ENCODE data around the gene PTPN22.
A peak's percentile ranks its signal among the peaks of the same experiment; 100 is the strongest.

PTPN22 gene

DNA sequence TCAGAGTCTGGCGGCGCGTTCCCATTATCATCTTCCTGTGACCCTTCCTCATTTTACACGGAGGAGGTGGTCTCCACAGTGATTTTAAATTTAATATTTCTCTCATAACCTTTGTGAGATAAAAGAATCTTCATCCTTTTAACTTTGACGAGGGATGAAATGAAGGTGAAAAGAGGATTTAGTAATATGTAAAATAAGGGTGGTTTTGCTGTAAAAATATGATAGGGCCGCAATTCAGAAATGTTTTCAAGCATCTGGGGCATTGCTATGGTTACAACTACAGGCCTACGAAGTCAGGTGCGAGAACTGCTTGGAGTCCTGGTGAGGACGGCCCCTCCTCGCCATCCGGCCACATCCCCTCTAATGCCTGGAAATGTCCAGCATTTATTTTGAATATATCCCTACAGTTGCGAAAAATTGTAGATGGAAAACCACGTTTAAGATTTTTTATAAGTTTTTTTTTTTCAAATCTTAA is 58.8 kb downstream of the PTPN22 start:
- peak overlapping the region; percentile 50 for H3K4me3 ChIP-seq (ENCODE audit: low read depth, low read length)
- DNase-seq (ENCODE audit: low read depth, low spot score): no peak
- TF ChIP-seq, protein P1, sequence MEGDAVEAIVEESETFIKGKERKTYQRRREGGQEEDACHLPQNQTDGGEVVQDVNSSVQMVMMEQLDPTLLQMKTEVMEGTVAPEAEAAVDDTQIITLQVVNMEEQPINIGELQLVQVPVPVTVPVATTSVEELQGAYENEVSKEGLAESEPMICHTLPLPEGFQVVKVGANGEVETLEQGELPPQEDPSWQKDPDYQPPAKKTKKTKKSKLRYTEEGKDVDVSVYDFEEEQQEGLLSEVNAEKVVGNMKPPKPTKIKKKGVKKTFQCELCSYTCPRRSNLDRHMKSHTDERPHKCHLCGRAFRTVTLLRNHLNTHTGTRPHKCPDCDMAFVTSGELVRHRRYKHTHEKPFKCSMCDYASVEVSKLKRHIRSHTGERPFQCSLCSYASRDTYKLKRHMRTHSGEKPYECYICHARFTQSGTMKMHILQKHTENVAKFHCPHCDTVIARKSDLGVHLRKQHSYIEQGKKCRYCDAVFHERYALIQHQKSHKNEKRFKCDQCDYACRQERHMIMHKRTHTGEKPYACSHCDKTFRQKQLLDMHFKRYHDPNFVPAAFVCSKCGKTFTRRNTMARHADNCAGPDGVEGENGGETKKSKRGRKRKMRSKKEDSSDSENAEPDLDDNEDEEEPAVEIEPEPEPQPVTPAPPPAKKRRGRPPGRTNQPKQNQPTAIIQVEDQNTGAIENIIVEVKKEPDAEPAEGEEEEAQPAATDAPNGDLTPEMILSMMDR (IDR thresholded peaks at IDR 0.05; ENCODE audit: low read depth, low read length): no peak
- in situ Hi-C loops (cut with HindIII; ENCODE audit: low sequenced_read_pairs): no loop called here

DNA sequence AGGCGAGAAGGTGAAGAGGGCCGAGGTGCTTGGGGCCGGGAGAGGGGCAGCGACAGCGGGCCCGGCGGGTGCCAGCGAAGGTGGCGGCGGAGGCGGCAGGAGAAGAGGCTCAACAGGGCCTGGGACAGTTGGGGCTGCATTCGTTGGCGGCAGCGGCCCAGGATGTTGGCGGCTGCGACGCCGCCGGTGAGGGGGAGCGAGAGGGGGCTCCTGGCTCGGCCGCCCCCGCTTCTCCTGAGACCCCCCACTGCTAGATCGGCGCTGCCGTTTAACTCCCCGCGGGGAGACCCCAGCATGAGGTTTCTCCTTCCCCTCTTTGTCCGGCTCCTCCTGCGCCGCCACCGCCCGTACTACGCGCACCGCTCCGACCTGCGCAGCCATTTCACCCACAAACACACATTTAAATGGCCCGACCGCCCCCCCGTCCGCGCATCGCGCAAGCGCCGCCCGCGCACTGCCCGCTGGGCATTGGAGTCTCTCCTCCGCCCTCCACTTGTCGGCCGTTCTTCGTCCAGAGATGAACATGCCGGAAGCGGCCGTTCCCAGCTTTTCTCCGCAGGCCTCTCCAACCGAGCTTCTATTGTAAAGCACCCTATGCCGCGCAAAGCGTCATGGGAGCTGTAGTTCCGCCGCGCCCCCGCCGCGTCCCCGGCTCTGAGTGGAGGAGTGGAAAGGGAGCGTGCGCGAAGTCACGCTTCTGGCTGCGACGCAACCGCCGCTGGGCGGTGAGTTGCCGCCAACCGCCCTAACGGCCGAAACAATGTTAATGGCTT is 59.4 kb downstream of the PTPN22 start, which contains the start of gene RSBN1:
Gene RSBN1 (minus strand): TSS at position 589 of the 773 bp plus-strand sequence. CDS start 64 bp downstream, at position 525.
- peak within 1 kb of the TSS; percentile 90 for H3K4me3 ChIP-seq (ENCODE audit: low read depth, low read length)
- DNase-seq (ENCODE audit: low read depth, low spot score): peak; percentile 100
- in situ Hi-C loops (cut with HindIII; ENCODE audit: low sequenced_read_pairs): no loop called here
- TF ChIP-seq, protein P1 (IDR thresholded peaks at IDR 0.05; ENCODE audit: low read depth, low read length): no peak

DNA sequence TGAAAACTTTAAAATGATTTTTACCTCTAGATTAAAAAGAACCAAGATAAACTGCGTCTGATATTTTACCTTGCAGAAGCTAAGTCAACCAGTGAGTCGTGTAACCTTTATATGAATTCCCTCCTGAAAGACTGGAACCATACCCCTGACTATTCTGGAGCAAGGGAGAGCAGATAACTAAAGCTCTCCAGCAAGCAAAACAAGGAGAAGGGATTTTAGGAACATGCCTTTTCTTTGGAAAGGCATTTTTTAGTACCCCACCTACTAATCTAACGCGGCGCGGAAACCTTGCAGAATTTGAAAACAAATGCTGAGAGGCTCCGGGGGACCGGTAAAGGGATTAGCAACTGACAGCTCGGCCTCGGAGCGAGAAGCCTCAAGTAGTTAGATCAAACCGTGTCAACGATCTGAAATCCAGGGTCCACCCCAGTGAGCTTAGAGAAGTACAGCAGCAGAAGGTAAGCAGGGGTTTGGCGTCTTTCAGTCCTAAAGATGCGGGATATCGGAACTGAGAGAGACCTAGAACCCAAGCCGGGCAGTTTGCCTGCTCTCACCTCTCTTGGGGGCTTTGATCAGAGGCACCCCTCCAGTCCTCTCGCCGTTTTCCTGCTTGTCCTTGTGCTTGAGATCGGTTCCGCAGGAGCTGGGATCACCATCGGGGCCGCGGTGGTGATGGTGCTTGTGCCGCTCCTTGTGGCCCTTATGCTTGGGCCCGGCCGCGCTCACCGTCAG is 60.2 kb downstream of the PTPN22 start:
- H3K4me3 ChIP-seq (ENCODE audit: low read depth, low read length): peak overlapping the region; percentile 90
- peak; percentile 39 for DNase-seq (ENCODE audit: low read depth, low spot score)
- in situ Hi-C loops (cut with HindIII; ENCODE audit: low sequenced_read_pairs): no loop called here
- TF ChIP-seq, protein P1 (IDR thresholded peaks at IDR 0.05; ENCODE audit: low read depth, low read length): no peak

DNA sequence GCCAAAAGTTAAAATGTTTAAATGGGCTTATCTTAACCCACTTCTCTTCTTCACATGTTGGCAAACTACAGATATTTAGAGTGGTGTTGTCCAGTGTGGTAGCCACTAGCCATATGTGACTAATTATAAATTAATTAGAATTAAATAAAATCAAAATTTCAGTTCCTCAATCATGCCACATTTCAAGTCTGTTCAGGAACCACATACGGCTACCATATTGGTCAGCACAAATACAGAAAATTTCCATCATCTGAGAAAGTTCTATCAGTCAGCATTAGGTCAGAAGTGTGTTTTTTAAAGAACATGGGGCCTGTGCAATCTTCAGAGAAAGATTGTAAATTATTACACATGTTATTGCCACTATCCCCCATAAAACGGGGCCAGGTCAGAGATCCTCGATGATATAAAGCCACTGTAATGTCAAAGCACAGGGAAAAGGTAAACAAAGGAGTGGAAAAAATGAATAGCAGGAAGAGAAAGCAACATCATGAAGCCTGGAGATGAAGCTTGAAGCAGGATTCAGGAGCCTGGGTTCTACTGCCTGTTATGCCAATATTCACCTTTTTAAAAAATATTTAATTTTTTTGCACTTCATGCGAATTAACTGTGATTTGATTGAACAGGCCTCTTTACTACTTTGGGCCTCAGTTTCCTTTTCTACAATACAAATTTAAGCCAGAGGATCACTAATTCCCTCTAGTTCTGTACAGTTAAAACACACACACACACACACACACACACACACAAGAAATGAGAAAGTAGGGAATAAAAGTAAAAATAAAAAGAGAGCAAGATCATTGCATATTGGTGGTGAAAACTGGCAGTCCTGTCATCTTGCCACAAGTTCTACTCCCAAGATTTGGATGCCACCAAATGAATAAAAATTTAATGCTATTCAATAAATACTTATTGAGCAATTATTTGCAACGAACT is 61.6 kb downstream of the PTPN22 start:
- TF ChIP-seq, protein P1 (IDR thresholded peaks at IDR 0.05; ENCODE audit: low read depth, low read length): no peak
- DNase-seq (ENCODE audit: low read depth, low spot score): peak; percentile 22
- in situ Hi-C loops (cut with HindIII; ENCODE audit: low sequenced_read_pairs): no loop called here
- peak overlapping the region; percentile 90 for H3K4me3 ChIP-seq (ENCODE audit: low read depth, low read length)

DNA sequence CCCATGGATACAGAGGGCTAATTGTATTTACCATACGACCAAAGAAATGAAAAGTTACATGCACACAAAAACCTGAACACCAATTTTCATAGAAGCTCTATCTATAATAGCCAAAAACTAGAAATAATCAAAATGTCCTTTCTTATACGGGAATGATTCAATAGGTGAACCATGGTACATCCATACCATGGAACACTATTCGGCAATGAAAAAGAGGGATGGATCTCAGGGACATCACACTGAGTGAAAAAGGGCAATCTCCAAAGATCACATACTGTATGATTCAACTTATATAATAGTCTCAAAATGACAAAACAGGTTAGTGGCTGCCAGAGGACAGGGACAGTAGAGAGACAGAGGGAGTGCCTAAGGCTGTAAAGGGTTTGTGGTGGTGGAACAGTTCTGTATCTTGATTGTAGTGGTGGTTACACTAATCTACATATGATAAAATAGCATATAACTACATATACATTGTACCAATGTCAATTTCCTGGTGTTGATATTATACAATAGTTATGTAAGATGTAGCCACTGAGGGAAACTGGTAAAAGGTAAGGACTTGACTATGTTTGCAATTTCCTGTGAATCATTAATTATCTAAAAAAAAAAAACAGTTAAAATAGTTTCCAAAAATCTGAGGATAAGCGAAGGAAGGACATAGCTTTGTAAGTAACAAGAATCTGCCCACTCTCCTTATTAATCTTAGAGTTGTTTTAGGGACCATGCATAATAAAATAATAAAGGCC is 62.9 kb downstream of the PTPN22 start:
- no peak for DNase-seq (ENCODE audit: low read depth, low spot score)
- TF ChIP-seq, protein P1 (IDR thresholded peaks at IDR 0.05; ENCODE audit: low read depth, low read length): no peak
- in situ Hi-C loops (cut with HindIII; ENCODE audit: low sequenced_read_pairs): no loop called here
- no peak overlapping the region for H3K4me3 ChIP-seq (ENCODE audit: low read depth, low read length)

All from astrocyte of the spinal cord (primary cell).